ENCODE results near the gene ARL14. TPM values are rescaled to one million over a fixed set of nuclear protein-coding genes. Genes with fewer than 3 reads are reported as not detected.

ARL14 gene
- total RNA-seq, 2 experiments from 2014 or later = not detected

DNA sequence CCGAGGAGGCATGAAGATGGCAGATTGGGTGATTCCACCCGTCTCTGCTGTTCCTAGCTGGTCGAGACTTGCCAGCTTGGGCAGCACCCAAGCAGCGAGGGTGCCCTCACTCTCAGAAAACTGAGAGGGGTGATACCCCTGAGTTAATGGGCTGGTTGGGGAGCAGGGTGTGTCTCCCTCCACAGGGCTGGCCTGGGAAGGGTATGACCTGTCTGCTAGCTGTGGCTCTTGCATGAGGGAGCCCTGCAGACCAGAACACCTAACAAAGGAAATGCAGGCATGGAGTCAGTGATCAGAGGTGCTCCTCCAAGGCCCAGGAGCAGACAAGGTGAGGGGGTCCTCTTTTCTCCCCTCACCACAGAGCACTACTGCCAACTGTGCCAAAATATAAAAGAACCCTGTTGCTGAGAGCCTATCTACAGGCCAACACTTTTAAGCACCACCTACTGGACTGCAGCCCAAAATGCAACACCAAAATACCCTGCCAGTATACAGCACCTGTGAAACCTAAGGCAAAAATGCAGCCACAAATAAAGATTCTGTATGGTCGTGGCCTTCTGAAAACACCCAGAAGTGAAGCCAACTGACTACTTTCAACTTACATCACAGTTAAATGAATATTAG is 43.3 kb downstream of the ARL14 start:
- Mint-ChIP-seq H3K9me3 (no peaks in the 10 kb centered on the region), H3K36me3 (no peaks in the 10 kb centered on the region), H3K4me3 (no peak overlapping the region), H3K4me1 (no peaks in the 10 kb centered on the region), H3K27ac (no peak overlapping the region), H3K27me3 (peaks cover 6% of the 10 kb centered on the region)
- POLR2A ChIA-PET = no interaction called here
- no peak for DNase-seq
- ATAC-seq (ENCODE audit: low read depth) = no peak

DNA sequence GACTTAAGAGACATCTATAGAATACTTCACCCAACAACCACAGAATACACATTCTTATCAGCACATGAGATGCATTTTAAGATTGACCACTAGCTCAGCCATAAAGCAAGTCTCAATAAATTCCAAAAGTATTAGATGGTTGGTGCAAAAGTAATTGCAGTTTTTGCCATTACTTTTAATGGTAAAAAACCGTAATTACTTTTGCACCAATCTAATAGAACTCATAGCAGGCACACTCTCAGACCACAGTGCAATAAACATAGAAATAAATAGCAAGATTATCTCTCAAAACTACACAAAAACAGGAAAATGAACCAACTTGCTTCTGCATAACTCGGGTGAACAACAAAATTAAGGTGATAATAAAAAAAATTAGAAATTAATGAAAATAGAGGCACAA is 45.4 kb downstream of the ARL14 start:
- H3K27ac Mint-ChIP-seq = no peak overlapping the region
- H3K36me3 Mint-ChIP-seq = no peaks in the 10 kb centered on the region
- DNase-seq (no peak), ATAC-seq (ENCODE audit: low read depth) (no peak)
- H3K4me3 Mint-ChIP-seq = no peak overlapping the region
- peaks cover 6% of the 10 kb centered on the region for H3K27me3 Mint-ChIP-seq
- H3K9me3 Mint-ChIP-seq = no peaks in the 10 kb centered on the region
- H3K4me1 Mint-ChIP-seq = no peaks in the 10 kb centered on the region
- POLR2A ChIA-PET = no interaction called here

GRCh38 chr3:160725338-160725737 is 48.4 kb downstream of the ARL14 start:
- Mint-ChIP-seq H3K36me3 (no peaks in the 10 kb centered on the region), H3K27me3 (peaks cover 6% of the 10 kb centered on the region), H3K4me1 (no peaks in the 10 kb centered on the region), H3K9me3 (no peaks in the 10 kb centered on the region), H3K4me3 (no peak overlapping the region), H3K27ac (no peak overlapping the region)
- ATAC-seq (ENCODE audit: low read depth) (no peak), DNase-seq (no peak)
- POLR2A ChIA-PET = no interaction called here

Other genes with a start within 250 kb of the ARL14 start
- 10 to 100 TPM; 40.7 to 43.5 TPM for gene TRIM59, start 227.4 kb upstream of the ARL14 start, total RNA-seq
- 10 to 100 TPM; 36.0 to 36.7 TPM for gene KPNA4, start 111.6 kb upstream of the ARL14 start, total RNA-seq
- 1 to 10 TPM; 3.8 to 4.6 TPM for gene PPM1L, start 79.1 kb downstream of the ARL14 start, total RNA-seq